Fibroblast of mammary gland (primary cell): Measurements from ENCODE around the gene INPP5D.

Experiments used
- DNase-seq: peaks from one replicate; pipeline ENCODE4 v3.0.0-alpha.2; 2010; ENCODE audit warnings: low read depth
- H3K4me3 ChIP-seq: 2 replicates; pipeline ENCODE4 v1.5.1; 2011; ENCODE audit warnings: low read depth, mild to moderate bottlenecking, low read length, moderate library complexity; ENCODE audit not compliant: control insufficient read depth
- CTCF ChIP-seq: conservative IDR thresholded peaks from 2 replicates; pipeline ENCODE4 v1.5.1; 2011; ENCODE audit warnings: low read depth, low read length, inconsistent platforms; ENCODE audit not compliant: control insufficient read depth, insufficient read depth

INPP5D gene

GRCh38 chr2:233221378-233222063 is 161.4 kb downstream of the INPP5D start:
- DNase-seq, result peak; percentile 21

GRCh38 chr2:233223059-233223894 is 163.1 kb downstream of the INPP5D start:
- no peak for DNase-seq
- no peak for TF ChIP-seq CTCF
- no peak overlapping the region for H3K4me3 ChIP-seq

More at GRCh38 chr2:233221378-233222063, 161.4 kb downstream of the INPP5D start:
- H3K4me3 ChIP-seq, result no peak overlapping the region
- no peak for TF ChIP-seq CTCF

GRCh38 chr2:233225230-233226068 is 165.3 kb downstream of the INPP5D start:
- TF ChIP-seq CTCF, result no peak

GRCh38 chr2:233226511-233227031 is 166.4 kb downstream of the INPP5D start:
- H3K4me3 ChIP-seq, result no peak overlapping the region
- no peak for DNase-seq

More at GRCh38 chr2:233225230-233226068, 165.3 kb downstream of the INPP5D start:
- DNase-seq, result peak; percentile 30
- no peak overlapping the region for H3K4me3 ChIP-seq

GRCh38 chr2:233227346-233227978 is 167.3 kb downstream of the INPP5D start:
- no peak for TF ChIP-seq CTCF
- no peak for DNase-seq

More at GRCh38 chr2:233226511-233227031, 166.4 kb downstream of the INPP5D start:
- TF ChIP-seq CTCF, result no peak

GRCh38 chr2:233228376-233228775 is 168.2 kb downstream of the INPP5D start:
- DNase-seq, result no peak
- TF ChIP-seq CTCF, result no peak
- H3K4me3 ChIP-seq, result no peak overlapping the region

More at GRCh38 chr2:233227346-233227978, 167.3 kb downstream of the INPP5D start:
- H3K4me3 ChIP-seq, result no peak overlapping the region
